ENCODE results near the gene ANXA2R. TPM values are rescaled to one million over a fixed set of nuclear protein-coding genes. Genes with fewer than 3 reads are reported as not detected.

ANXA2R gene
- total and polyA plus RNA-seq, 9 of the 15 experiments (the other 6 are each of a cell fraction or from before 2014, with no cell fraction given): 2.1 to 4.8 (median 3.4) TPM

GRCh38 chr5:43040287-43041098 is at the start of gene ANXA2R (continued):
- no peak for TF ChIP-seq CCAR2 (IDR thresholded peaks at IDR 0.05; ENCODE audit: low read depth, low read length)
- TF ChIP-seq FOXJ3 (CRISPR knock-in tag; IDR thresholded peaks at IDR 0.05): no peak
- no peak for TF ChIP-seq BRF1 (IDR thresholded peaks at IDR 0.05; ENCODE audit: borderline replicate concordance, extremely low read depth, insufficient read length)
- TF ChIP-seq ZNF121 (CRISPR knock-in tag; conservative IDR thresholded peaks at IDR 0.05): no peak
- no peak for TF ChIP-seq ZNF3 (CRISPR knock-in tag; IDR thresholded peaks at IDR 0.05)
- no peak; the same call in 1 of the 2 replicates for TF ChIP-seq JUNB (CRISPR knock-in tag; conservative IDR thresholded peaks at IDR 0.05)
- TF ChIP-seq RFX7 (CRISPR knock-in tag; IDR thresholded peaks at IDR 0.05): no peak
- peak; percentile 32; the same call in 1 of the 2 replicates for TF ChIP-seq LEF1 (IDR thresholded peaks at IDR 0.05)
- TF ChIP-seq MAFG (tag; conservative IDR thresholded peaks at IDR 0.05): 0 out of 2 replicates have a peak, but pooled peaks have one; percentile 19
- peak; percentile 37; the same call in 1 of the 2 replicates for TF ChIP-seq MAX (CRISPR knock-in tag; IDR thresholded peaks at IDR 0.05)
- TF ChIP-seq STAG1 (CRISPR knock-in tag; IDR thresholded peaks at IDR 0.05; ENCODE audit: borderline replicate concordance): no peak
- peak; percentile 93 for TF ChIP-seq GTF2F1 (IDR thresholded peaks at IDR 0.05; ENCODE audit: low read depth, low read length)
- TF ChIP-seq THRAP3 (IDR thresholded peaks at IDR 0.05; ENCODE audit: borderline replicate concordance): no peak
- TF ChIP-seq CEBPG (CRISPR knock-in tag; IDR thresholded peaks at IDR 0.05): peak; percentile 1; the same call in 1 of the 2 replicates
- TF ChIP-seq CEBPG (tag; conservative IDR thresholded peaks at IDR 0.05 in 1 of 2, IDR thresholded peaks at IDR 0.05 in 1 of 2): no peak; a peak in 2 of 4 replicates
- TF ChIP-seq ZFP1 (CRISPR knock-in tag; IDR thresholded peaks at IDR 0.05): no peak
- no peak for TF ChIP-seq IFI16 (CRISPR knock-in tag; IDR thresholded peaks at IDR 0.05)
- peak; percentile 75 for TF ChIP-seq DEAF1 (CRISPR knock-in tag; IDR thresholded peaks at IDR 0.05)
- no peak for TF ChIP-seq CBX8 (IDR thresholded peaks at IDR 0.05; ENCODE audit: borderline replicate concordance, extremely low read depth, low read depth, low read length, poor library complexity, severe bottlenecking)
- peak; percentile 47 for TF ChIP-seq HES1 (IDR thresholded peaks at IDR 0.05; ENCODE audit: low read depth)
- TF ChIP-seq ZBTB7A (IDR thresholded peaks at IDR 0.05; ENCODE audit: borderline replicate concordance, control insufficient read depth, low read depth, low read length): 0 out of 2 replicates have a peak, but pooled peaks have one; percentile 27
- no peak for TF ChIP-seq XRCC3 (IDR thresholded peaks at IDR 0.05)
- 0 out of 2 replicates have a peak, but pooled peaks have one; percentile 66 for TF ChIP-seq ATF6 (CRISPR knock-in tag; IDR thresholded peaks at IDR 0.05)
- TF ChIP-seq GTF2A2 (tag; IDR thresholded peaks at IDR 0.05): no peak

Data from K562 (cell line).